ENCODE data around the gene UBE2QL1.

UBE2QL1 gene

GRCh38 chr5:6424700-6425099, 24.0 kb upstream of the UBE2QL1 start:
- H3F3A ChIP-seq (ENCODE audit: insufficient read depth, low read length) = no peaks in the 10 kb centered on the region
- no peak overlapping the region for H3K9ac ChIP-seq (ENCODE audit: low read length)
- peaks cover 8% of the 10 kb centered on the region; the same call in 1 of the 2 replicates for H3K27me3 ChIP-seq (ENCODE audit: insufficient read depth, low read length)
- no peak overlapping the region for H3K27ac ChIP-seq (ENCODE audit: low read depth, low read length, poor library complexity, severe bottlenecking)
- no peaks in the 10 kb centered on the region for H3K79me2 ChIP-seq (ENCODE audit: insufficient read depth, low read length)
- H3K4me1 ChIP-seq (ENCODE audit: insufficient read depth, low read length, severe bottlenecking) = no peaks in the 10 kb centered on the region
- H2AFZ ChIP-seq (ENCODE audit: low read length) = no peak overlapping the region
- no peaks in the 10 kb centered on the region for H3K9me2 ChIP-seq (ENCODE audit: low read depth, low read length)
- H3K36me3 ChIP-seq (ENCODE audit: insufficient read depth, low read length) = no peaks in the 10 kb centered on the region
- H4K20me1 ChIP-seq (ENCODE audit: insufficient read depth, low read length) = no peaks in the 10 kb centered on the region
- no peak overlapping the region for H3K4me3 ChIP-seq (ENCODE audit: low read depth, low read length, poor library complexity, severe bottlenecking)
- H3K9me3 ChIP-seq (ENCODE audit: low read length) = no peaks in the 10 kb centered on the region
- no peak for TF ChIP-seq EZH2 (IDR thresholded peaks at IDR 0.05; ENCODE audit: borderline replicate concordance, low read length)
- TF ChIP-seq CTCF (IDR thresholded peaks at IDR 0.05; ENCODE audit: low read length) = no peak
- no peak overlapping the region for H3K4me2 ChIP-seq (ENCODE audit: low read length)

DNA sequence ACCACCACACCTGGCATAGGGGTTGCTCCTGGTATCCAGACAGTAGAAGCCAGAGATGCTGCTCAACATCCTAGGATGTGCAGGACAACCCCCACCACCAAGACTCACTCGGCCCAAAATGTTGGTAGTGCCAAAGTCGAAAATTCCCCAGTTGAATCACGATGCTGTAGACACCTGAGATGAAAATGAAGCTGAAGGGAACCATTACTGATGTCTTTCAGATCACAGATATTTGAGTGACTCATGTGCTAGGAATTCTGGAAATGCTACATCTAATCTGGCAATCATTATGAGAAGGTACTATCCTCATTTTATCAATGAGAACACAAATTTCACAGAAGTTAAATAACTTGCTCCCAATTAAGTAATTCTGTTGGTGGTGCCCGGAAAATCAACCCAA, 21.0 kb upstream of the UBE2QL1 start:
- no peaks in the 10 kb centered on the region for H4K20me1 ChIP-seq (ENCODE audit: insufficient read depth, low read length)
- H2AFZ ChIP-seq (ENCODE audit: low read length) = no peak overlapping the region
- no peak overlapping the region for H3K9ac ChIP-seq (ENCODE audit: low read length)
- TF ChIP-seq EZH2 (IDR thresholded peaks at IDR 0.05; ENCODE audit: borderline replicate concordance, low read length) (no peak), CTCF (IDR thresholded peaks at IDR 0.05; ENCODE audit: low read length) (no peak)
- H3K4me1 ChIP-seq (ENCODE audit: insufficient read depth, low read length, severe bottlenecking) = no peaks in the 10 kb centered on the region
- no peaks in the 10 kb centered on the region for H3F3A ChIP-seq (ENCODE audit: insufficient read depth, low read length)
- no peaks in the 10 kb centered on the region for H3K79me2 ChIP-seq (ENCODE audit: insufficient read depth, low read length)
- no peak overlapping the region for H3K4me3 ChIP-seq (ENCODE audit: low read depth, low read length, poor library complexity, severe bottlenecking)
- no peaks in the 10 kb centered on the region for H3K36me3 ChIP-seq (ENCODE audit: insufficient read depth, low read length)
- no peak overlapping the region for H3K4me2 ChIP-seq (ENCODE audit: low read length)
- no peaks in the 10 kb centered on the region for H3K9me2 ChIP-seq (ENCODE audit: low read depth, low read length)
- no peak overlapping the region for H3K27ac ChIP-seq (ENCODE audit: low read depth, low read length, poor library complexity, severe bottlenecking)
- no peaks in the 10 kb centered on the region for H3K9me3 ChIP-seq (ENCODE audit: low read length)
- H3K27me3 ChIP-seq (ENCODE audit: insufficient read depth, low read length) = 0 out of 2 replicates have a peak, but pooled peaks cover 8% of the 10 kb centered on the region

- H2AFZ ChIP-seq (ENCODE audit: low read length) = no peak overlapping the region
These were observed 18.1 kb upstream of the UBE2QL1 start for GRCh38 chr5:6430418-6431028.

More at GRCh38 chr5:6430418-6431028, 18.1 kb upstream of the UBE2QL1 start:
- Histone ChIP-seq H3K4me3 (ENCODE audit: low read depth, low read length, poor library complexity, severe bottlenecking) (no peak overlapping the region), H3K9ac (ENCODE audit: low read length) (no peak overlapping the region), H3K9me2 (ENCODE audit: low read depth, low read length) (no peaks in the 10 kb centered on the region), H3F3A (ENCODE audit: insufficient read depth, low read length) (no peaks in the 10 kb centered on the region), H3K27me3 (ENCODE audit: insufficient read depth, low read length) (no peaks in the 10 kb centered on the region), H3K36me3 (ENCODE audit: insufficient read depth, low read length) (no peaks in the 10 kb centered on the region), H3K79me2 (ENCODE audit: insufficient read depth, low read length) (no peaks in the 10 kb centered on the region), H3K4me1 (ENCODE audit: insufficient read depth, low read length, severe bottlenecking) (no peaks in the 10 kb centered on the region), H3K27ac (ENCODE audit: low read depth, low read length, poor library complexity, severe bottlenecking) (no peak overlapping the region), H3K4me2 (ENCODE audit: low read length) (no peak overlapping the region), H4K20me1 (ENCODE audit: insufficient read depth, low read length) (no peaks in the 10 kb centered on the region), H3K9me3 (ENCODE audit: low read length) (no peaks in the 10 kb centered on the region)
- TF ChIP-seq CTCF (IDR thresholded peaks at IDR 0.05; ENCODE audit: low read length) (no peak), EZH2 (IDR thresholded peaks at IDR 0.05; ENCODE audit: borderline replicate concordance, low read length) (no peak)

All from OCI-LY1 (cell line).